ENCODE measurements around the gene CEP55. TPM values are rescaled to one million over a fixed set of nuclear protein-coding genes. Genes with fewer than 3 reads are reported as not detected.

CEP55 gene
- total RNA-seq: 73.2 and 115 TPM in 2 replicates

DNA sequence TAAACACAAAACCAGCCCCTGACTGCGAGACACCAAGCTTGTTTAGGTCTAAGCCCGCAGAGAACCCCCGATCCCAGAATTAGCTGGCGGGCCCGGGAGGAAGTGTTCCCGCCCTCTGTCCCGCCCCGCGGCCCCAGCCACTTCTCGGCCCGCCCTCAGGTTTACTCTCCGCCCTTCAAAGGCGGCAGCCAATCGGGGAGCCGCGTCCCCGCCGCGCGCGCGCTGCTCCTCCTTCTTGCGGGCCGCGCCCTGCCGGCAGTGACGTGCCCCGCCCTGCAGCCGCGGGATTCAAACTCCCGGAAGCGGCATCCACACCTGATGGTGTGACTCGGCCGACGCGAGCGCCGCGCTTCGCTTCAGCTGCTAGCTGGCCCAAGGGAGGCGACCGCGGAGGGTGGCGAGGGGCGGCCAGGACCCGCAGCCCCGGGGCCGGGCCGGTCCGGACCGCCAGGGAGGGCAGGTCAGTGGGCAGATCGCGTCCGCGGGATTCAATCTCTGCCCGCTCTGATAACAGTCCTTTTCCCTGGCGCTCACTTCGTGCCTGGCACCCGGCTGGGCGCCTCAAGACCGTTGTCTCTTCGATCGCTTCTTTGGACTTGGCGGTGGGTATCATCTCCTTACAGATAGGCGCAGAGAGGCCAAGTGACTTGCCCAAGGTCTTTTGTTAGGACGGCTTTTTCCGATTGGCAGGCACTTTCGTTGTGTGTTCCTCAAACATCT is at the start of gene CEP55:
CEP55 (plus strand) TSS at position 291 of the 720 bp plus-strand sequence. CDS start 3,440 bp downstream, outside the sequence.
- TF ChIP-seq, protein P1, sequence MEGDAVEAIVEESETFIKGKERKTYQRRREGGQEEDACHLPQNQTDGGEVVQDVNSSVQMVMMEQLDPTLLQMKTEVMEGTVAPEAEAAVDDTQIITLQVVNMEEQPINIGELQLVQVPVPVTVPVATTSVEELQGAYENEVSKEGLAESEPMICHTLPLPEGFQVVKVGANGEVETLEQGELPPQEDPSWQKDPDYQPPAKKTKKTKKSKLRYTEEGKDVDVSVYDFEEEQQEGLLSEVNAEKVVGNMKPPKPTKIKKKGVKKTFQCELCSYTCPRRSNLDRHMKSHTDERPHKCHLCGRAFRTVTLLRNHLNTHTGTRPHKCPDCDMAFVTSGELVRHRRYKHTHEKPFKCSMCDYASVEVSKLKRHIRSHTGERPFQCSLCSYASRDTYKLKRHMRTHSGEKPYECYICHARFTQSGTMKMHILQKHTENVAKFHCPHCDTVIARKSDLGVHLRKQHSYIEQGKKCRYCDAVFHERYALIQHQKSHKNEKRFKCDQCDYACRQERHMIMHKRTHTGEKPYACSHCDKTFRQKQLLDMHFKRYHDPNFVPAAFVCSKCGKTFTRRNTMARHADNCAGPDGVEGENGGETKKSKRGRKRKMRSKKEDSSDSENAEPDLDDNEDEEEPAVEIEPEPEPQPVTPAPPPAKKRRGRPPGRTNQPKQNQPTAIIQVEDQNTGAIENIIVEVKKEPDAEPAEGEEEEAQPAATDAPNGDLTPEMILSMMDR (conservative IDR thresholded peaks at IDR 0.05; ENCODE audit: low read depth, low read length): no peak
- H3K4me3 ChIP-seq (ENCODE audit: low read depth, low read length): peak within 1 kb of the TSS; percentile 84
- DNase-seq (ENCODE audit: low read depth): no peak

DNA sequence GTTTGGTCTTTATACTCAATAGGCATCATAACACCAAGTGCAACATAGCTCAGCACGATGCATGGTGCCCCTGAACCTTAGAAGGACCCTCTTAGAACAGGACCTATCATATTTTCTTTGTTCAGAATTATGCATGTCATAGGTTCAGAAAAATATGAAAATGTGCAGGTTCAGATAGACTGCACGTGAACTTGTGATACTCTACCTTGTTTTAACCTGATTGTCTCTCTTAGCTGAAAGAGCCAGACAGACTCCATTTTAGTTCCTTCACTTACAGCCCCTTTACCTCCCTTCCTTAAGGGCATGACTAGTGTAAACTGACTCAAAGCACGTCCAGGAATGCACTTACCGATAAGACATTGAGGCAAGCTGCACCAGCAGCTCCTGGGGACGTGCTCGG is 49.4 kb upstream of the CEP55 start:
- DNase-seq (ENCODE audit: low read depth): no peak
- TF ChIP-seq, protein P1 (conservative IDR thresholded peaks at IDR 0.05; ENCODE audit: low read depth, low read length): no peak
- H3K4me3 ChIP-seq (ENCODE audit: low read depth, low read length): no peak overlapping the region

DNA sequence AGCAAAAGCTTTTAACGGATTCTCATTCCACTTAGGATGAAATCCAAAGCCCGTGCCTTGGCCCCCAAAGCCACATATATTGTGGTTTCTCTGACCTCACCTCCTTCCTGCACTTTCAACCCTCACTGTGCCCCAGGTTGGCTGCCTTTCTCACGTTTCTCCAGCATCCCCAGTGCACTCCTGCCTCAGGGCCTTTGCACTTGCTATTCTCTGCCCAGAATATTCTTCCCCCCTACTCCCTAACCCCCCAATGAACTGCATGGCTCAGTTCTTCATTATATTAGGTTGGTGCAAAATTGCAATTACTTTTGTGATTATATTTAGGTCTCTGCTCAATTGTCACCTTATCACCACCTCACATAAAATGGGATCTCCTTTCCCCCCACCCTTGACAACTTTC is 48.4 kb upstream of the CEP55 start:
- DNase-seq (ENCODE audit: low read depth): no peak
- H3K4me3 ChIP-seq (ENCODE audit: low read depth, low read length): no peak overlapping the region
- TF ChIP-seq, protein P1 (conservative IDR thresholded peaks at IDR 0.05; ENCODE audit: low read depth, low read length): no peak

DNA sequence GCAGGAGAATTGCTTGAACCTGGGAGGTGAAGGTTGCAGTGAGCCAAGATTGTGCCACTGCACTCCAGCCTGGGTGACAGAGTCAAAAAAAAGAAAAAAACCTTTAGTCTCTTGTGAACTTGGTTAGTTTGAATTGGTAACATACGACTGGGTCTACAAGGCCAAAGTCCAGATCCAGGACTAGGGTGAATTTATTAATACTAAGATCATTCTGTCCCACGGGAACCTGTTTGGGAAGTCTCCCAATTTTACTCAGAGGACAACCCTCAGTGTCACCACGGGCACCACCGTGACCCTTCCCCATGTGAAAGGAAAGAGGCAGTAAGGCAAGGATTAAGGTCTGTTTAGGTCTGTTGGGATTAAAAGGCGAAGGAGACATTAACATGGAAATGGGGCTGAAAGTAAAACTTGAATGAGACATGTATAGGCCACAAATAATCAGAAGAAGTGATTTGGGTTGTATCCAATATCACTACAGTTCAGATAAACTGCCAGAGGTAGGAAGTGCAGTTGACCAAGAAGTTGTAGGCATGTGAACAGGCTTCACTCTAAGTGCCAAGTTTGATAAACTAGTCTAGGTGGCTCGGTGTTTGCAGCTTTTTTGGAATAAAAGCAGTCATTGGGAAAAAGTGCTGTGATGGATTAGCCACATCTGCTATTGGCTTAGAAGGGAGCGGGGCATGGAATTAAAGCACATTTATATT is 45.0 kb upstream of the CEP55 start:
- TF ChIP-seq, protein P1 (conservative IDR thresholded peaks at IDR 0.05; ENCODE audit: low read depth, low read length): no peak
- no peak for DNase-seq (ENCODE audit: low read depth)
- no peak overlapping the region for H3K4me3 ChIP-seq (ENCODE audit: low read depth, low read length)

DNA sequence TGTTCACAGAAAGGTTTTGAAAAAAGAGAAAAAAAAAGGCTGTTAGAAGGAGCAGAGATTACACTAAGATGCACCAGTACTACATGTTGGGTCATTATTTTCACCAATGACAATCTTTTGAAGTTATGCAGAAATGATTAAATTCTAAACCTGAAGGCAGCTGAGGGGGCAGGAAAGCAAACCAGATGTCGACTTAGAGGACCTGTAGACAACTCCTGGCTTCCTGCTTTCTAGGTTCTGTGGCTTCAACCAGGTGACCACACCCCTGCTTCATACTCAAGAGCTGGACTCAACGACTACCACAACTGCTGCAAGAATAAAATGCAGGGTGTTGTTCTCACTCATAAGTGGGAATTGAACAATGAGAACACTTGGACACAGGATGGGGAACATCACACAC is 44.3 kb upstream of the CEP55 start:
- H3K4me3 ChIP-seq (ENCODE audit: low read depth, low read length): no peak overlapping the region
- TF ChIP-seq, protein P1 (conservative IDR thresholded peaks at IDR 0.05; ENCODE audit: low read depth, low read length): no peak
- no peak for DNase-seq (ENCODE audit: low read depth)

DNA sequence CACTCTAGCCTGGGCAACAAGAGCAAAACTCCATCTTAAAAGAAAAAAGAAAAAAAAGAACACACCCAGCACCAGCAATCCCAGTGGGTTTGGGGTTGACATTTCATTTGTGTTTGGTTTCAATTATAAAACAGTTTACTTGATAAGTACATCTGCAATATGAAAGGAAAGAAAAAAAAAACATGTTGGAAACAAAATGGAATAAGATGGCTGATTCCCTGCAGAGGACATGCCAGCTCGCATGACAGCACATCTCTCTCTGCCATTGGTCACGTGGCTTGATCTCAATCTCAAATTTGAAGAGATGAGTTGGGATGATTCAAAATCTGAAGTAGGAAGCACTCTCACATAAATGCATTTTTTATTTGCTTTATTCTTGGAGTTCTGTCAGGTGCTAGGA is 42.3 kb upstream of the CEP55 start:
- no peak for DNase-seq (ENCODE audit: low read depth)
- no peak overlapping the region for H3K4me3 ChIP-seq (ENCODE audit: low read depth, low read length)
- TF ChIP-seq, protein P1 (conservative IDR thresholded peaks at IDR 0.05; ENCODE audit: low read depth, low read length): no peak

All from epithelial cell of proximal tubule (primary cell).